HL-60/S4 treated with phorbol 12-myristate 13-acetate at 8.2 ng/mL for 4 days and 3 days (cell line): Measurements from ENCODE around the gene RGS6.

ENCODE experiments used
- in situ Hi-C: fragments of 300-500 bp; cut with MboI; formaldehyde crosslinking; loops from 2 replicates; pipeline ENCODE4 v1.15.0; 2022; ENCODE audit warnings: low sequenced_read_pairs

The RGS6 gene

DNA sequence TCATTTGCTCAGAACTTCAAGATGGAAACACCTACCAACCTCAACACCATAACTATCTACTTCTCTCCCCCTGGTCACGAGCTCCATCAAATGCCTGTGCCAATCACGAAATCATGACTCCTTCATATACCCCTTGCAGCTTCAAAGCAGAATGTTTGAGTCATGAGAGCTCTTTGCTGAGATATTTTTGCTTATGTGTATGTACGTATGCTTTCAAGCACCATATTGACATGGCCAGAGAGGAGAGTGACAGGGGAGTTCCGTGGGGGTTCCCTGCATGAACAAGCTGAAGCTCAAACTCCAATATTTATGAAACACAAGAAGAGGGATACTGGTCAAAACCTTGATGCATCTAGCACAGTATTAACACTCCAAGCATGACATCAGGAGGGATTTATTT lies 587.3 kb downstream of the RGS6 start:
- in situ Hi-C loops: loop anchor here (10.0 kb wide), 1 partner anchor 415 kb away; no protein-coding TSS in a partner anchor

DNA sequence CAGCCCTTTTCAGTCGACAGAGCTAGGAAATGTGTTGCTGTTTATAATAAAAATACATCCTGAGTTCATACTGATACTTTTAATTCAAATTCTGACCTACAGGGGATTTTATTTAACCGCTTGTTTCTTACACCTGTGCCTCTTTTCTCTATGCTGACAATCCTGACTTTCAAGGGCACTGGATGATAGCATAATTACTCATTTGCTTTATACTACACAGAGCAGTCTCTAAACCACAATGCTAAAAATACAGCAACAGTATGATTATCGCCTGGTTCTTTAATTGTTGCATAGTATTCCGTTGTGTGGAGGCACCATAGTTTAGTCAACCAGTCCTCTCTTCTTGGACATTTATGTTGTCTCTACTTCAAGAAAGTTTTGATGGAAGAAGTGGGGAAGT lies 588.8 kb downstream of the RGS6 start:
- in situ Hi-C loops: no loop called here

DNA sequence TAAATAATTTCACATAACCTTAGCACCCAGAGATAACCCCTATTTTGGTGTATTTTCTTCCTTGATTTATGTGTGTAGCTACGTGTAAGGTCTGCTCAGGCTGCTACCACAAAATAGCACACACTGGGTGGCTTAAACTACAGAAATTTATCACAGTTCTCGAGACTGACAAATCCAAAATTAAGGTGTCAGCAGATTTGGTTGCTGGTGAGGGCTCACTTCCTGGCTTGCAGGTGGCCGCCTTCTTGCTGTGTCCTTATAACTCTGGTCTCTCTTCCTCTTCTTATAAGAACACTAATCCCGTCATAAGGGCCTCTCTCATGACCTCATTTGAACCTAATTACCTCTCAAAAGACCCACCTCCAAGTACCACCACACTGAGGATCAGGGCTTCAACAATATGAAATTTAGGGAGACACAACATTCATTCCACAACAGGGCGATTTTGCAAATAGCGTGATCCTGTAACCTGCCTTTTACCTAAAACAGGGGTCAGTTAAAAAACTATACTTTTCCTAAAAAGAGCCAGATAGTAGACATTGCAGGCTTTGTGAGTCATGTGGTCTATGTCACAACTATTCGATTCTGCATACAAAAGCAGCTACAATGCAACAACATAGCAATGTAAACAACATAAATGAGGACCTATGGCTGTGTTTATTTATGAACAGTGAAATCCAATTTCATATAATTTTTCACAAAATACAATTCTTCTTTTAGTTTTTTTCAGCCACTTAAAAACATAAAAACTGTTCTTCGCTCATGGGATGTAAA lies 589.9 kb downstream of the RGS6 start:
- in situ Hi-C loops: no loop called here

DNA sequence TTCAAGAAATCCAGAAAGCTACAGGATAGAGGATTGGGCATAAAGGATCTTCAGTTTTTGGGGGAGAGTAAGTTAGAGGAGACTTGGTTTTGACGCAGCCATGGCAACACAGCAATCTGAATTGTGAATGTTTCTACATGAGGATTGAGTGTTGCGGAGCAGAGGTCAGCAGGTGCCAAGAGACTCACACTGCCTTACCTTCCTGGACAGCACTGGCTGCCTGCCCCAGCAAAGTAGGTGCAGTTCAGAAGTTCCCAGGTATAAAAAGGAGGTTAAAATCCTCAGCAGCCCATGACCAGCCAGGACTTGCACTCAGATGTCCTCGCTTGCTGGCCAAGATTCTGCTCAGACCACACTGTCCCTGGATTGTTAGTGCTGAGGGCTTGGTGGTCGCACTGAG lies 590.6 kb downstream of the RGS6 start:
- in situ Hi-C loops: no loop called here

DNA sequence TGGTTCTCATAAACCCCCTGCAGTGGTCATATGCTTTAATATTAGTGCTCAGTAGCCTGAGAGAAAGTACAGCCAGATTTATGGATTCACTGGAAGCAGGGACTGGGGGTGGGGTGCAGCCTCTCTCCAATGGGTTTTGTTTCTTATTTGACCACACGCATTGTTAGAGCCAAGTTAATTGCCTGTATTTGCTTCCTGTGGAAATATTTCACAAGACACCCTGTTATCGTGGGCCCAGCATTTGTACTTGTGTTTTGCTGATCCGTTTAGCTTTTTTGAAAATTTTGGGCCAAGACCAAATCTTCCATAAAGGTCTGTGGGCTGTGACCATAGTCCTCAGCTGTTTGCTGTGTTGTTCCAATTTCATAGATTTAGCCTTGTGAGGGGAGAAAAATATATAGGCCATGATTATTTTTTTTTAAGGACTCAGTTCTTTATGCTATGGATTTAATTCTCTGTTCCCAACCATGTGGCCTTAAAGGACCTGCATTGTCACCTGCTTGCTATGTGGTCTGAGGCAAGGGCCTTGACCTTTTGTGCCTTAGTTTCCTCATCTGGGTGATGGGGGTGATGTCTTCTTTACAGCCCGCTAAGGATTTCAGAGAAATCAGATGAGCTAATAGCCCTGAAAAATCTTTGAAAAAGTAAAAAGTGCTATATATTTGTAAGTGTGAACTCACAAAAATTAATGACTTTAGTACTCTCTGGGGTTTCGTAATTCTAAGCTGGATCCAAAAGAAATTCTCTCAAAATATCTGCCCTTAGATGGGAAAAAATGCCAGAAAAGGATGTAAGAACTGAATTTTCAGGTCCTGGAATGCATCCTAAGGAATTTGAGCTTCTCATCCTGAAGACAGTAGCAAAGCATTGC lies 591.4 kb downstream of the RGS6 start:
- in situ Hi-C loops: no loop called here

DNA sequence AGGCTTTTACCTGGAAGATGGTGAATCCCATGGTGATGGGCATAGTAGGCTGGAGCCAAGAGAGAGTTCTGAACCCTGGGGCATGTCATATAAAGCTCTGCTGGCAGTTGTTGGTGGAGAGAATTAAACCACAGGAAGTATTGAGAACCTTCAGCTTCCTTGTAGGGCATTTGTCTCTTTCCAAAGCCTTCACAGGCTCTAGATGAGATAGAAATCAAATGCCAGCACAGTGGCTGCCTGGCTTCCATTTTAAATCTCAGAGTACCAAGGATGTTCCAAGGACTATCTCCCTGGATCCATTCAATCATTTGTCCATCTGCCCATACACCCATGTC lies 592.0 kb downstream of the RGS6 start:
- in situ Hi-C loops: no loop called here

DNA sequence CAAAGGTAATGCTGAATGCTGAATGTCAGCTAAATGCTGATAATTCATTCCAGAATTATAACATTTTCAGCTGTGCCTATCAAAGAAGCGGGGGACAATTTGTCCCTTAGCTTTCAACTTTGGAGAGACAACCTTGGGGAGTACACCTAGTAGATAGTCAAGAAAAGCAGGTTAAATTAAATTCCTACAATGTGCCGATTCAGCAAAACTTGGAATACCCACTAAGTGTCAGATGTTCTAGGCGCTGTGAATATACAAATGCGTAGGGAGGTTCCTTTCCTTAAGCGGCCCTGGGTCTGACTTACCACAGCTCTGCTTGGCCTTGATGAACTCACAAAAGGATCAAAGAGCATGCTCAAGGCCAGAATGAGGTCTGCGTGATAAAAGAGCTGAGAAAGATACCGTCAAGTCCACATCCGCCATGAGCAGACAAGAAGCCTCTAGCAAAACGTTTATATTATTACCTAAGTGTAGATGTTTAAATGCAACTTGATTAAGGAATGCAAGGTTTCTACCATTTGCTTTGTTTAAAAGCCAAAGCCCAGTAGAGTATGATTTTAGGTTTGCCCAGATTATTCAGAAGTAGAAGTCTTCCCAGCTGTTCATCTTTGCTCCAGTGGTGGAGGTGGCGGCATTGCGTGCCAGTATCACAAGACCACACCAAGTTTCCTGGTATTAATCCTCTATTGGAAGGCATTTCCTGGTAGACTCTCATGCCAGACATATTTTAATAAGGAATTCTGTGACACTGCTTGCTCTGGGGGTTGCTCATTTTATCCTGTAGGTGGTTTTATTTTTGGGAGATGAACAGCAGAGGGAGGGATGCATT lies 593.1 kb downstream of the RGS6 start:
- in situ Hi-C loops: no loop called here

DNA sequence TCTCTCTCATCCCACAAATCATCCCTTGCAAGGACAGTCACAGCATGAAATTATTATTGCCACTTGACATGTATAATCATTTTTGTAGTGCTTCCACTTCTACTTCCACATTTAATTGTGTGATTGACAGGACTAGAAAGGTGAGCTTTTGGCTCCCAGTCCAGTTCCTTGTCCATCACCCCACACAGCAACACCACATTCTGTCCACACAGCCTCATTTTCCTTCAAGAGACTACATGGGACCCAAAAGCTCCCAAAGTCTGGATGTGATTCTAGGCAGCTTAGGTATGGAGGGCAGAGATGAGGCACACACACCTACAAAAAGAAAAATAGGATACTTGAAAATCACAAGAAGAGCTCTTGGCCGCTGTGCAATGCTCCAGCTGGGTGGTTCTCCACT lies 595.4 kb downstream of the RGS6 start:
- in situ Hi-C loops: no loop called here

DNA sequence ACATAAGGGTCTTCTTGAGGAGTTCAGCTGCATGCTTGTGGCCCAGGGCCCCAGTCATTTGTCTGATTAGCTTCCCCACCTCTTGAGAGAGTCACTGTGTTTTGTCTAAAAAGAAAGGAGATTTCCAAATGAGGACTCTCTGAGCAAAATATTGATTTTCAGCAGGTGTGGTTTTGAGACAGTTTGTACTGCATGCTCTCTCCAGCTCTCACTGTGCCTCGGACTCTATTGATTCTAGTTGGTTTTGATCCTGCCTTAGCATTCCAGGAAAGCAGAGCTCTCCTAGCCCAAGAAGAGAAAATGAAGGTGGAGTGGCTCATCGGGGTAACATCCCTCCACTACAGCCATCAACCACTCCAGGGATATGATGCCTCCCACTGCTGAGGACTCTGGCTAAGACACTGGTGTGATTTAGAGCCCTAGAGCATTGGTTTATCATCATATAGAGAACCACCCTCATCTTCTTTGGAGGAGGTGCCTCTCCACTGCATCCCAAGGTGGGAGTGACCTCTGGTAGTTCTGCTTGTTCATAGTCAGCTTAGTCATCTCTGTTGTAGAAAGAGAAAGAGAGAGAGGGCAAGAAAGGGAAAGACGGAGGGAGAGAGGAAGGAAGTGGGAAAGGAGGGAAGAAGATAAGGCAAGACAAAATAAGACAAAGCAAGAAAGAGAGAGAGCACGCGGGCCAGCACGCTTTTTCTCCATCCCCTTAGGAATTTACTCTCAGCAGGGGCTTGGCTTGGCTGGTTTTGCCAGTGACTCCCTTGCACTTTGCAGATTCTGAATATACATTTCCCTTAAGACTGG lies 596.0 kb downstream of the RGS6 start:
- in situ Hi-C loops: no loop called here

DNA sequence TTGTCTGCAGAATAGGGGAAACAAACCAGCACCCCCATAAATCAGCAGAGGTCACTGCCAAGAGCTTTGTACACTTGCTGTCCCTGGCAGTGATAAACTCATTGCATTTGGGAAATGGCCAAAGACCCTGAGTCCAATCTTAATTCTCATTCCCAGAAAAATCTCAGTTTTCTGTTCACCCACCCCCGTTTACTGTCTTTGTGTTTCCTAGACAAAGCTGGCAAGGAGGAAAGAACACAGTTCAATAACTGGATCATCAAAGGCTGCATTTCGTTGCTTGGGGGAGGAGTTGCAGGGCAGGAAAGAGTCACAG lies 596.6 kb downstream of the RGS6 start:
- in situ Hi-C loops: no loop called here

DNA sequence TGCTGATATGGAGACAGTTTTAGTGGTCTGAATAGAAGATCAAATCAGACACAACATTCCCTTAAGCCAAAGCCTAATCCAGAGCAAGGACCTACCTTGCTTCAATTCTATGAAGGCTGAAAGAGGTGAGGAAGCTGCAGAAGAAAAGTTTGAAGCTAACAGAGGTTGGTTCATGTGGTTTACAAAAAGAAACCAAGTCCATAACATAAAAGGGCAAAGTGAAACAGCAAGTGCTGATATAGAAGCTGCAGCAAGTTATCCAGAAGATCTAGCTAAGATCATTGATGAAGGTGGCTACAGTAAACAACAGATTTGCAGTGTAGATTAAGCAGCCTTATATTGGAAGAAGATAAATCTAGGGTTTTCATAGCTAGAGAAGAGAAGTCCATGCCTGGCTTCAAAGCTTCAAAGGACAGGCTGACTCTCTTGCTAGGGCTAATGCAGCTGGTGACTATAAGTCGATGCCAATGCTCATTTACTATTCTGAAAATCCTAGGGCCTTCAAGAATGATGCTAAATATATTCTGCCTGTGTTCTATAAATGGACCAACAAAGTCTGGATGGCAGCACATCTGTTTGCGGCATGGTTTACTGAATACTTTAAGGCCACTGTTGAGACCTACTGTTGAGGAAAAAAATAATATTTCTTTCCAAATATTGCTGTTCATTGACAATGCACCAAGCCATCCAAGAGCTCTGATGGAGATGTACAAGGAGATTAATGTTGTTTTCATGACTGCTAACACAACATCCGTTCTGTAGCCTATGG lies 600.6 kb downstream of the RGS6 start:
- in situ Hi-C loops: loop anchor here (10.0 kb wide), 1 partner anchor 162 kb away; no protein-coding TSS in a partner anchor

DNA sequence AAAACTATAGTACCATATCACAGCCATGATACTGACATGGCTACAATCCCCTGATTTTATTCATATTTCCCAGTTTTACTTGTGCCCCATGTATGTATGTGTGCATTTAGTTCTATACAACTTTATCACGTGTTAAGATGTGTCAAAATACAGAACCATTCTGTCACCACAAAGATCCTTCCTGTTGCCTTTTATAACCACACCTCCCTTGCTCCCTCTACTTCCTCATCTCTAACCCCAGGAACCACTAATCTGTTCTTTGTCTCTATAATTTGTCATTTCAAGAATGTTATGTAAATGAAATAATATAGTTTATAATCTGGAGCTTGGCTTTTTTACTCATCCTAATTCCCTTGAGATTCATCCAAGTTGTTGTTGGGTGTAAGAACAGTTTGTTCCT lies 603.3 kb downstream of the RGS6 start:
- in situ Hi-C loops: loop anchor here (10.0 kb wide), 1 partner anchor 159 kb away; no protein-coding TSS in a partner anchor

DNA sequence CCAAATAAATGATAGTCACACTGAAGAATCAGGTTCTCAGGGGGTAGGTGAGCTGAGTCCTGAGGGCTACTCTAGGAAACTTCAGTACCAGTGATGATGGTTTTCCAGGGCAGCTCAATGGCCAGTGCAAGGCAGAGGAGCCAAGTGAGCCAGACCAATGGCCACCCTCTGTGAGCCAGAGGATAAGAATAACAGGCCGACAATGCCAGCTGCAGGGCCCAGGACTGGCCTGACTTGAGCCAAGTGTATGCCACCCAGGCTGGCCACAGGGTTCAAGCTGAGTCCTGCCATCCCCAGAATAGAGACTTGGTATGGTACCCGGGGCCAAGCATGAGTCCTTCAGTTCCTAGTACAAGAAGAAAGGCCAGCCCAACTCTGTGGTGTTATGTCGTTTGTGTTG lies 606.2 kb downstream of the RGS6 start:
- in situ Hi-C loops: loop anchor here (10.0 kb wide), 1 partner anchor 156 kb away; no protein-coding TSS in a partner anchor

DNA sequence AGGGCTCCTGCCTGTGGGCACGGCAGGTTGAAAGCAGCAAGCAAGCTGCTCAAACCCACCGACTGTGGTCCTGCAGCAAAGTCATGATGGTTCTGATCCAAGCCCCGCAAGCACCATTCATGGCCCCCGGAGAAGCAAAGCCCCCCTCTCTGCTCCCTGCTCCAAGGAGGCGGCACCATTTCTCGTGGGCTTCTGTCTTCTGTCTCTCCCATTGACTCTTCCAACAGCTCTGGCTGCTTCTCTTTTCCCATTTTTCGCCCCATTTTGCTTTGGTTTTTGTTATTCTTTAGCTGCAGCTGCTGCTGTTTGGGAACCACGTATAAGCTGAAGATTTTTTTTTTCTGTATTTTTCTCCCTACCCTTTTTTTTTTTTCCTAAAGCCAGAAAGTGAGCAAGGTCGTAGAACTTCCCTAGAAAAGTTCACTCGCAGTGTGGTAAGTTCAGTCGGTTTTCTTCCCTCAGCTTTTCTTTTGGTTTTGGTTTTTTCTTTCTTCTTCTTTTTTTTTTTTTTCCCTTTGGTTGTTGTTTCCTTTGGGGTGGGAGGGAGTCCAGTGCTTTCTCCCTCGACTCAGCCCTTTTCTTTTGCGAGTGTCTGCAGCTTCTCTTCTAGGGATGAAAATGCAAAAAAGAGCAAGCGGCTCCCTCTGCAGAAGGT lies 607.6 kb downstream of the RGS6 start:
- in situ Hi-C loops: loop anchor here (10.0 kb wide), 1 partner anchor 155 kb away; no protein-coding TSS in a partner anchor

DNA sequence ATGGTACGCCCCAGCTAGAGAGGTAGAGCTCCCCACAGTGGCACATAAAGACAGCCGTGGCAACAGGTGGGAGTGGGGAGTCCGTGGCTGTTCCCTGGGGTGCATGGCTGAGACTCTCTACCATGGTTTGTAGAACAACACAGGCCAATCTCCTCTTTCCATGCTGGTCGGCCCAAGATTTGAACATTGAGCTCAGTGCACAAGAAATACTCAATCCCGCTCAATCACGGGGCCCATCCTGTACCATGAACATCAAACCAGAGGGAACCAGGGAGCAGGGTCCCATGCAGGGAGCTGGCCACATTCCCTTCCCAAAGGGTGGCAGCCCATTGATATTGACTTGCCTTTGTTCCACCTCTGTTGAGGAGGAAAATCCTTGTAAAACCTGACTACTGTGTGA lies 608.6 kb downstream of the RGS6 start:
- in situ Hi-C loops: no loop called here

DNA sequence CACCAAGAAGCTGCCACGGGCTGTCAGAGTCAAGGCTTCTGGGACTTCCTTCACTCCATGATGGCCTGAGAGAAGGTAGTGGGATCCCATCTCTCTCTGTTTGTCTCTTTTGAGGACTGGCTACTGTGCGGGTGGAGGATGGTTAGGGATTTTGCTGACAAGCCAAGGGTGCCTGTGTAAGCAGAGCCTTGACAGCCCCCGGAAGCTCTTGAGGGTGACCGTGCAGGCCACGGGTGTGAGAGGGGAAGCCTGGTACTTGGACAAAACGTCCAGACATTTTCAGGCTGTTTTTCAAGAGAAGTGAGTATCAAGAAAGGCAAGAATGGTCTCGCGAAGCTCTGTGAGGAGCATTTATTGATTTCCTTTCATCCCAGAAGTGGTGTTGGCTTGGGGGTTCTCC lies 609.3 kb downstream of the RGS6 start:
- in situ Hi-C loops: no loop called here

DNA sequence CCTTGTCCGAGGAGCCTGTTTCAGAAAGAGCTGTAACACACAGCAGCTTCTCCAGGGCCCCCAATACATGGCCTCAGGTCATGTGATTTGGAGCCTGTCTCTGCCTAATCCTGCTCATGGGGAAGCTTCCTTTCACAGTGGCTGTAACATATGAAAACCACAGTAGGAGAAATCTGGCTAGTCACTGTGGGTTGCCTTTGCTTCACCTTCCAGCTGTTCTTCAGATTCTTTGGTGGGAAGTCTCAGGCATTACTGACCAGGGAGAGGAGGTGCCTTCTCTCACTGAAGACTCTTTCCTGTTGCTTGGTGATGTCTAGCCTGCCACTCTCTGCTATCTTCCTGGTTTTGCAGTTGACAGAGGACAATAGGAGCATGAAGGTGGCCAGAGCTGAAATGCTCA lies 611.1 kb downstream of the RGS6 start:
- in situ Hi-C loops: no loop called here

DNA sequence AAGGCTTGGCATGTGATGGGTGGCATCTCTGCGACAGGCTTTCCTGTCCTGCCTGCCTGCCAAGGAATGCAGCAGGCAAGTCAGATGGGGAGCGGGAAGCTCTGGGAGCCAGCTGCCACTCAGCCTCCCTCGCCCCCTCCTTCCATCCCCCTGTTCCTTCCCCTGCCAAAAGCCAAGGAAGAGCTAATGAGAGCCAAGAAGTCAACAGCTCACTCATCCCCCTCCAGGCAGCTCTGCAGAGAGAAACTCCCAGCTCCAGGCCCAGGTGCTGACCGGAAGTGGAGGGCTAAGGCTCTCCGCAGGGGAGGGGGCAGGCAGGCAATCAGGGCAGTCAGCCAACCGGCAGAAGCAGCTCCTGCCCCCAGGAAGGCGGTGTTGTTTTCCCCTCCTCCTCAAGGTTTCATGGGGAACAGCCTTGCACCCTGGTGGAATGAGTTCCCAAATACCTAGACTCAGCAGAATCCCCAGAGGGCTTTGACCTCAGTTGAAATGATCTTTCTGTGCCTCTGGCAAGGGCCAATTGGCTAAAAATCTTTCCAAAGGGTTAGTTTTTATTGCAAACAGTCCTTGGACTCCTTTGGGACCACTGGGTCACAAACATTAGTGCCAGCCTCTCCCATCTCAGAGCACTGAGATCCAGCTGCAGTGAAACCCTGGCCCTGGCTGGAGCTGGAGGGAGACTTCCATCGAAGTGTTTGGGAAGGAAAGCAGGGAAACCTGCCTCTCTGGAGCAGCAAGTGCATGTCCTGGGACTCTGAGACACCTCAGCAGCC lies 612.6 kb downstream of the RGS6 start:
- in situ Hi-C loops: no loop called here
